ENCODE data around the gene CECR2. TPM values are rescaled to one million over a fixed set of nuclear protein-coding genes. Genes with fewer than 3 reads are reported as not detected.

The CECR2 gene
- polyA plus RNA-seq, 1 donor from 2014 or later, result 2.1 TPM

GRCh38 chr22:17606496-17606895 lies 237.2 kb downstream of the CECR2 start:
- Histone ChIP-seq H3K9me3 (ENCODE audit: low read length) (no peaks in the 10 kb centered on the region), H3K79me2 (replicated peaks; ENCODE audit: insufficient read depth, low read length) (no peaks in the 10 kb centered on the region), H3K9ac (ENCODE audit: low read length) (no peak overlapping the region), H3K9me2 (ENCODE audit: insufficient read depth, low read length) (no peaks in the 10 kb centered on the region), H3K36me3 (ENCODE audit: insufficient read depth, low read length) (no peaks in the 10 kb centered on the region), H3K4me3 (ENCODE audit: low read length) (no peak overlapping the region), H2AFZ (ENCODE audit: low read depth, low read length) (no peak overlapping the region), H3K27ac (ENCODE audit: low read length) (no peak overlapping the region), H3F3A (ENCODE audit: insufficient read depth, low read length, poor library complexity, severe bottlenecking) (no peaks in the 10 kb centered on the region), H3K27me3 (ENCODE audit: insufficient read depth, low read depth, low read length) (no peaks in the 10 kb centered on the region), H4K20me1 (ENCODE audit: insufficient read depth) (no peaks in the 10 kb centered on the region), H3K4me2 (ENCODE audit: low read length) (no peak overlapping the region)
- TF ChIP-seq POLR2AphosphoS5 (IDR thresholded peaks at IDR 0.05), result no peak
- no peak for TF ChIP-seq REST (IDR thresholded peaks at IDR 0.05; ENCODE audit: borderline replicate concordance)
- TF ChIP-seq RAD21 (conservative IDR thresholded peaks at IDR 0.05), result no peak
- TF ChIP-seq SMC3 (conservative IDR thresholded peaks at IDR 0.05; ENCODE audit: poor library complexity), result no peak
- TF ChIP-seq TAF1 (IDR thresholded peaks at IDR 0.05; ENCODE audit: low read depth), result no peak
- TF ChIP-seq MXI1 (conservative IDR thresholded peaks at IDR 0.05; ENCODE audit: poor library complexity, severe bottlenecking), result no peak
- TF ChIP-seq CTCF (IDR thresholded peaks at IDR 0.05; ENCODE audit: poor library complexity, severe bottlenecking), result no peak
- TF ChIP-seq EZH2 (IDR thresholded peaks at IDR 0.05; ENCODE audit: borderline replicate concordance, insufficient read depth, low read length, poor library complexity, severe bottlenecking), result no peak
- no peak for TF ChIP-seq EP300 (conservative IDR thresholded peaks at IDR 0.05; ENCODE audit: poor library complexity, severe bottlenecking)

Small RNAs within 50 kb of the gene (small RNA-seq; reads per million reads assigned to genes)
- gene CECR9 (0 reads per million in 3 experiments), gene RN7SL843P (0 reads per million in 3 experiments)

Other genes with a start within 250 kb of the CECR2 start
- gene TMEM121B, start 248.1 kb upstream of the CECR2 start, polyA plus RNA-seq, result 15.8 and 16.8 TPM in 2 replicates
- 91.3 and 95.3 TPM in 2 replicates for gene HDHD5, start 210.2 kb upstream of the CECR2 start, polyA plus RNA-seq
- gene ADA2, start 150.0 kb upstream of the CECR2 start, polyA plus RNA-seq, result 5.5 and 6.3 TPM in 2 replicates
- 0.28 TPM in 1 of 2 replicates, not detected in the other for gene SLC25A18, start 194.0 kb downstream of the CECR2 start, polyA plus RNA-seq